GM12865 (cell line): Measurements from ENCODE around the gene EOGT.

ENCODE experiments used
- DNase-seq: peaks from one replicate; pipeline ENCODE4 v3.0.0; 2010; ENCODE audit warnings: low read depth
- H3K4me3 ChIP-seq: 2 replicates; pipeline ENCODE4 v1.5.1; 2011; ENCODE audit warnings: mild to moderate bottlenecking, low read depth, low read length, control low read depth
- CTCF ChIP-seq: IDR thresholded peaks from 2 replicates; pipeline ENCODE4 v1.5.1; 2011; ENCODE audit warnings: low read length, control low read depth, low read depth, inconsistent platforms; ENCODE audit not compliant: insufficient read depth; ENCODE audit errors: missing control alignments

The EOGT gene

GRCh38 chr3:68999605-69000004, 13.9 kb downstream of the EOGT start:
- no peak for DNase-seq
- TF ChIP-seq CTCF = no peak

GRCh38 chr3:68999158-68999557, 14.3 kb downstream of the EOGT start:
- no peak for TF ChIP-seq CTCF
- DNase-seq = no peak
- no peak overlapping the region for H3K4me3 ChIP-seq

More at GRCh38 chr3:68999605-69000004, 13.9 kb downstream of the EOGT start:
- H3K4me3 ChIP-seq = no peak overlapping the region

GRCh38 chr3:68997887-68998286, 15.6 kb downstream of the EOGT start:
- H3K4me3 ChIP-seq = no peak overlapping the region
- DNase-seq = no peak
- no peak for TF ChIP-seq CTCF

- DNase-seq = no peak
- TF ChIP-seq CTCF = no peak
- H3K4me3 ChIP-seq = no peak overlapping the region
Observed at GRCh38 chr3:68996356-68996995, 17.0 kb downstream of the EOGT start.

- no peak overlapping the region for H3K4me3 ChIP-seq
- no peak for TF ChIP-seq CTCF
- DNase-seq = no peak
Observed at GRCh38 chr3:68988740-68989139, 24.7 kb downstream of the EOGT start.

- H3K4me3 ChIP-seq = no peak overlapping the region
- no peak for TF ChIP-seq CTCF
- DNase-seq = no peak
Observed at GRCh38 chr3:68987322-68987721, 26.2 kb downstream of the EOGT start.
